Measurements from ENCODE around the gene IQSEC2.

GRCh38 chrX:53263597-53264094 lies 17.7 kb downstream of the IQSEC2 start:
- TF ChIP-seq POLR2AphosphoS5 (IDR thresholded peaks at IDR 0.05; ENCODE audit: borderline replicate concordance, low read depth, low read length) (no peak), EZH2 (IDR thresholded peaks at IDR 0.05) (no peak), FOXP2 (optimal IDR thresholded peaks at IDR 0.05; ENCODE audit: control extremely low read depth, extremely low read length, insufficient read depth) (no peak)
